ENCODE measurements around the gene COL8A1.
"Not testable (repeated sequence)": the region's sequence is repeated elsewhere in the genome, so short reads cannot be mapped to it uniquely, and the experiment has no call there.

Gene COL8A1
- long read RNA-seq = 0 reads

DNA sequence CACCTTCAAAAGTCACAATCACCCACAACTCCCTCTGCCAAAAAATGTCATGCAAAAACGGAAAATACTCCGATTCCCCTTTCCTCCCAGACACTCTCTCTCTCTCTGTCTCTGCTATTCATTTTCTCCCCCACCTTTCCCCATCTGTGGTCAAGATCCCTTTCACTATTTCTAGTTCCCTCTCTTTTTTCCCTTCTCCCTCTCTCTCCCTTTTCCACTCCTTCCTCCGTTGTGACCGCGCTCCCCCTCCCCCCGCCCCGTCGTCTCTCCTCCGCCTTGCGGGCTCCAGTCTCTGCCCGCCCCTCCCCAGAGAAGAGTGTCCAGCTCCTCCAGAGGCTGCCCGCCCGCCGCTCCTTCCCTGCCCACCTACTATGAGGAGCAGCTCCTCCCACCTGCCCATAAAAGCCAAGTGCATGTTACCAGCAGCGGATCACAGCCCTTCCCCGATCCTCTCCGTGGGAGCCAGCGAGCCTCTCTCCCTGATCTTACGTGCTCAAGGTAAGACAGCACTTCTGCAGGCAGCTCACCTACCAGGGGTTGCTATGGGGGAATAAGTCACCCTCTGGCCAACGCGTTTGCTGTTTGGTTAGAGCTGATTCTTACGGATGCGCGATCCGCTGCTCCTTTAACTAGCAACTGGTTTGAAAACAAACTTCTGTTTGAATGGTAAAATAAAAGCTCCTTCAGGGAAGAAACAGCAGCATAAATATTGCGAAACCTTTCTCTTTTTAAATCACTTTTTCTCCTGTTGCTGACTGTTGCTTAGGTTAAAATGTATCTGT, at the start of gene COL8A1:
Gene COL8A1 (plus strand): TSS at position 428 of the 782 bp plus-strand sequence. CDS start 152,089 bp downstream, outside the sequence.
- Histone ChIP-seq H3K4me3 (replicated peaks; ENCODE audit: insufficient read depth, low read length) (no peak within 1 kb of the TSS), H3K27ac (replicated peaks) (no peak within 1 kb of the TSS), H3K27me3 (ENCODE audit: insufficient read depth, poor library complexity, severe bottlenecking) (peaks cover 29% of the 10 kb centered on the region)
- TF ChIP-seq, protein P1, sequence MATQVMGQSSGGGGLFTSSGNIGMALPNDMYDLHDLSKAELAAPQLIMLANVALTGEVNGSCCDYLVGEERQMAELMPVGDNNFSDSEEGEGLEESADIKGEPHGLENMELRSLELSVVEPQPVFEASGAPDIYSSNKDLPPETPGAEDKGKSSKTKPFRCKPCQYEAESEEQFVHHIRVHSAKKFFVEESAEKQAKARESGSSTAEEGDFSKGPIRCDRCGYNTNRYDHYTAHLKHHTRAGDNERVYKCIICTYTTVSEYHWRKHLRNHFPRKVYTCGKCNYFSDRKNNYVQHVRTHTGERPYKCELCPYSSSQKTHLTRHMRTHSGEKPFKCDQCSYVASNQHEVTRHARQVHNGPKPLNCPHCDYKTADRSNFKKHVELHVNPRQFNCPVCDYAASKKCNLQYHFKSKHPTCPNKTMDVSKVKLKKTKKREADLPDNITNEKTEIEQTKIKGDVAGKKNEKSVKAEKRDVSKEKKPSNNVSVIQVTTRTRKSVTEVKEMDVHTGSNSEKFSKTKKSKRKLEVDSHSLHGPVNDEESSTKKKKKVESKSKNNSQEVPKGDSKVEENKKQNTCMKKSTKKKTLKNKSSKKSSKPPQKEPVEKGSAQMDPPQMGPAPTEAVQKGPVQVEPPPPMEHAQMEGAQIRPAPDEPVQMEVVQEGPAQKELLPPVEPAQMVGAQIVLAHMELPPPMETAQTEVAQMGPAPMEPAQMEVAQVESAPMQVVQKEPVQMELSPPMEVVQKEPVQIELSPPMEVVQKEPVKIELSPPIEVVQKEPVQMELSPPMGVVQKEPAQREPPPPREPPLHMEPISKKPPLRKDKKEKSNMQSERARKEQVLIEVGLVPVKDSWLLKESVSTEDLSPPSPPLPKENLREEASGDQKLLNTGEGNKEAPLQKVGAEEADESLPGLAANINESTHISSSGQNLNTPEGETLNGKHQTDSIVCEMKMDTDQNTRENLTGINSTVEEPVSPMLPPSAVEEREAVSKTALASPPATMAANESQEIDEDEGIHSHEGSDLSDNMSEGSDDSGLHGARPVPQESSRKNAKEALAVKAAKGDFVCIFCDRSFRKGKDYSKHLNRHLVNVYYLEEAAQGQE (IDR thresholded peaks at IDR 0.05; ENCODE audit: insufficient replicate concordance, low read depth) = no peak
- TF ChIP-seq GABPA (IDR thresholded peaks at IDR 0.05; ENCODE audit: low read depth) = no peak
- TF ChIP-seq, protein P2, sequence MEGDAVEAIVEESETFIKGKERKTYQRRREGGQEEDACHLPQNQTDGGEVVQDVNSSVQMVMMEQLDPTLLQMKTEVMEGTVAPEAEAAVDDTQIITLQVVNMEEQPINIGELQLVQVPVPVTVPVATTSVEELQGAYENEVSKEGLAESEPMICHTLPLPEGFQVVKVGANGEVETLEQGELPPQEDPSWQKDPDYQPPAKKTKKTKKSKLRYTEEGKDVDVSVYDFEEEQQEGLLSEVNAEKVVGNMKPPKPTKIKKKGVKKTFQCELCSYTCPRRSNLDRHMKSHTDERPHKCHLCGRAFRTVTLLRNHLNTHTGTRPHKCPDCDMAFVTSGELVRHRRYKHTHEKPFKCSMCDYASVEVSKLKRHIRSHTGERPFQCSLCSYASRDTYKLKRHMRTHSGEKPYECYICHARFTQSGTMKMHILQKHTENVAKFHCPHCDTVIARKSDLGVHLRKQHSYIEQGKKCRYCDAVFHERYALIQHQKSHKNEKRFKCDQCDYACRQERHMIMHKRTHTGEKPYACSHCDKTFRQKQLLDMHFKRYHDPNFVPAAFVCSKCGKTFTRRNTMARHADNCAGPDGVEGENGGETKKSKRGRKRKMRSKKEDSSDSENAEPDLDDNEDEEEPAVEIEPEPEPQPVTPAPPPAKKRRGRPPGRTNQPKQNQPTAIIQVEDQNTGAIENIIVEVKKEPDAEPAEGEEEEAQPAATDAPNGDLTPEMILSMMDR (IDR thresholded peaks at IDR 0.05; ENCODE audit: insufficient read depth, low read length) = no peak
- TF ChIP-seq POLR2AphosphoS5 (IDR thresholded peaks at IDR 0.05; ENCODE audit: low read depth) = no peak
- no peak for TF ChIP-seq SPI1 (IDR thresholded peaks at IDR 0.05; ENCODE audit: borderline replicate concordance, low read depth)
- no peak for DNase-seq (ENCODE audit: low read depth in 1 of 2, low spot score in 1 of 2)

DNA sequence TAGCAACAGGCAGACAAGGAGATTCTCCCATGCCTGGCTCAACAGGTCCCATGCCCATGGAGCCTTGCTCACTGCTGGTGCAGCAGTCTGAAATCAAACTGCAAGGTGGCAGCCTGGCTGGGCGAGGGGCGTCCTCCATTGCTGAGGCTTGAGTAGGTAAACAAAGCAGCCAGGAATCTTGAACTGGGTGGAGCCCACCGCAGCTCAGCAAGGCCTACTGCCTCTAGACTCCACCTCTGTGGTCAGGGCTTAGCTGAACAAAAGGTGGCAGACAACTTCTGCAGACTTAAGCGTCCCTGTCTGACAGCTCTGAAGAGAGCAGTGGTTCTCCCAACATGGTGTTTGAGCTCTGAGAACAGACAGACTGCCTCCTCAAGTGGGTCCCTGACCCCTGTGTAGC, 49.2 kb upstream of the COL8A1 start:
- not testable (repeated sequence) for H3K27me3 ChIP-seq (ENCODE audit: insufficient read depth, poor library complexity, severe bottlenecking); H3K4me3 ChIP-seq (replicated peaks; ENCODE audit: insufficient read depth, low read length); H3K27ac ChIP-seq (replicated peaks); DNase-seq (ENCODE audit: low read depth in 1 of 2, low spot score in 1 of 2)

DNA sequence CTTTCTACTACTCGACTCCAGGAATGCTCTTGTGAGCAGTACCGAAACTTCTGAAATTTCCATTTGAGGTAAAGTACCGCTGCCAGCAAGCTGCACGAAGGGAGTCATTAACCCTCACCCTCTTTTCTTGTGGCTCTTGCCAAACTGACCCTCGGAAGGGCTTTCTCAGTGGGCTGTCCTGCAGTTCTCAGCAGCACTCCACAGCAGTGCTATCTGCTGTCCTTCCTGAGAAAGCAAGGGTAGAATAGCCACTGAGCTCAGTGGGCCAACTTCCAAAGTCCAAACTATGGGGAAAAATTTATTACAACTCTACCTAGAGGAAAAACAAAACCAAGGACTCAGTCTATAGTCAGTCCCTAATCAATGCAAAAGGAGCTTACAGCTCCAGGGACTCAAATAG, 38.5 kb upstream of the COL8A1 start:
- no peak for TF ChIP-seq SPI1 (IDR thresholded peaks at IDR 0.05; ENCODE audit: borderline replicate concordance, low read depth)
- TF ChIP-seq POLR2AphosphoS5 (IDR thresholded peaks at IDR 0.05; ENCODE audit: low read depth) = no peak
- TF ChIP-seq, protein P2 (IDR thresholded peaks at IDR 0.05; ENCODE audit: insufficient read depth, low read length) = no peak
- no peak for TF ChIP-seq GABPA (IDR thresholded peaks at IDR 0.05; ENCODE audit: low read depth)
- TF ChIP-seq, protein P1 (IDR thresholded peaks at IDR 0.05; ENCODE audit: insufficient replicate concordance, low read depth) = no peak
- no peak for DNase-seq (ENCODE audit: low read depth in 1 of 2, low spot score in 1 of 2)
- H3K27ac ChIP-seq (replicated peaks) = no peak overlapping the region
- H3K4me3 ChIP-seq (replicated peaks; ENCODE audit: insufficient read depth, low read length) = no peak overlapping the region
- no peaks in the 10 kb centered on the region for H3K27me3 ChIP-seq (ENCODE audit: insufficient read depth, poor library complexity, severe bottlenecking)

DNA sequence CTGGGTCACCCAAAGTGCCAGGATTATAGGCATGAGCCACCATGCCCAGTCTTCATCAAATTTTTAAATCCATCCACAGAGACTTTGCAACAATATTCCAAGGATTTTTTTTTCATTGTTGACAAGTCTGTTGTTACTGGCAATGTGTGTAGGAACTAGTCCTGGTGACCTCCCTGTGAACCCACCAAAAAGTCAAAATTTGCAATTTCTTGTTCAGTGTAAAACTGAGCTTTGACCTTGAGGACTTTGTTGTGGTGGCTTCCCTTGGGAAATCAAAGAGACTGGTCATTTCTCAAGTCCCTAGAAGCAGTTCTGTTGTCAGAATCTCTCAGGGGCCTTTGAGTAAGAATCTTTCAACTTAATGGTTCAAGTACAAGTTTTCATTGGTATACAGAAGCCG, 36.9 kb upstream of the COL8A1 start:
- no peak for DNase-seq (ENCODE audit: low read depth in 1 of 2, low spot score in 1 of 2)
- no peak for TF ChIP-seq SPI1 (IDR thresholded peaks at IDR 0.05; ENCODE audit: borderline replicate concordance, low read depth)
- no peak for TF ChIP-seq POLR2AphosphoS5 (IDR thresholded peaks at IDR 0.05; ENCODE audit: low read depth)
- TF ChIP-seq, protein P1 (IDR thresholded peaks at IDR 0.05; ENCODE audit: insufficient replicate concordance, low read depth) = no peak
- TF ChIP-seq, protein P2 (IDR thresholded peaks at IDR 0.05; ENCODE audit: insufficient read depth, low read length) = no peak
- TF ChIP-seq GABPA (IDR thresholded peaks at IDR 0.05; ENCODE audit: low read depth) = no peak
- no peak overlapping the region for H3K4me3 ChIP-seq (replicated peaks; ENCODE audit: insufficient read depth, low read length)
- no peaks in the 10 kb centered on the region for H3K27me3 ChIP-seq (ENCODE audit: insufficient read depth, poor library complexity, severe bottlenecking)
- H3K27ac ChIP-seq (replicated peaks) = no peak overlapping the region
